CD4-positive, alpha-beta T cell treated with Interleukin-6 for 4 hours (primary cell): ENCODE measurements around the gene PLAU.
A peak's percentile ranks its signal among the peaks of the same experiment; 100 is the strongest.

Experiments
- DNase-seq: peaks from one replicate; pipeline ENCODE4 v3.0.0-alpha.2; 2020; ENCODE audit warnings: mixed read lengths

Gene PLAU

GRCh38 chr10:73910764-73911552 is at the start of gene PLAU:
Gene PLAU, plus strand, starts transcription at chr10:73911132. Its CDS starts 424 bp downstream, at chr10:73911556.
- DNase-seq, result peak; percentile 58

DNA sequence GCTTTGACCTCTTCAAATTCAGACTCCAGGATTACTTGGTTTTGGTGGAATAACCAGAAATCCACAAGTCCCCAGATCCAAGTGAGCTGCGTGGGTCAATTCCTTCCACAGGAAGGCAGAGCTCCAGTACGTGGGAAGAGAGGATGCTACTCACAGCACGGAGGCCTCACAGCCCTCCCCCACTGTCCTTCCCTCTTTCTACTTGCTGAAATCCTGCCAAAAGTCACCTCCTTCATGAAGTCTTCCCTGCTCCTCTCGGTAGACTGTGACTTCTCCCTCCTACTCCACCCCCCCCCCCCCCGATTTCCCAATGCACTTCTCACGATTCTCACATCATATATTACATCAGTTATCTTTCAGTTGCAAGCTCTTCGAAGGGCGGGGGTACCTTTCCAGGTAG is 48.9 kb upstream of the PLAU start:
- DNase-seq, result no peak

- no peak for DNase-seq
These were observed 47.7 kb upstream of the PLAU start for GRCh38 chr10:73863039-73863817.

GRCh38 chr10:73864229-73864628 is 46.7 kb upstream of the PLAU start:
- DNase-seq, result no peak

DNA sequence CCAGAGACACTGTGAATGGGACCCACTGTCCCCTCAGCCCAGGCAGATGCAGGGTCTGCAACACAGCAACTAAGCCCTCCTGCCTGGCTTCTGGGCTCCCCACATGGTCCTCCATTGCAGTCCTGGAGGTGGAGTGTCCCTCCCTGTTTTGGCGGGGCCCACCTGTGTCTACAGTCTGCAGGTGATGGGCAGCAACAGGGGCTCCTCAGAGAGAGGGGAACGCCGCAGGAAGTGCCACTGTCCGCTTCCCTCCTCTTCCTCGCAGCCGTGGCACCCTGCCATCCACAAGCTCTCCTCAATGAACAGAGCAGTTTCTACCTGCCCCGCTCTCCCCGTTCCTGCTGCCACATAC is 45.8 kb upstream of the PLAU start:
- peak; percentile 37 for DNase-seq

DNA sequence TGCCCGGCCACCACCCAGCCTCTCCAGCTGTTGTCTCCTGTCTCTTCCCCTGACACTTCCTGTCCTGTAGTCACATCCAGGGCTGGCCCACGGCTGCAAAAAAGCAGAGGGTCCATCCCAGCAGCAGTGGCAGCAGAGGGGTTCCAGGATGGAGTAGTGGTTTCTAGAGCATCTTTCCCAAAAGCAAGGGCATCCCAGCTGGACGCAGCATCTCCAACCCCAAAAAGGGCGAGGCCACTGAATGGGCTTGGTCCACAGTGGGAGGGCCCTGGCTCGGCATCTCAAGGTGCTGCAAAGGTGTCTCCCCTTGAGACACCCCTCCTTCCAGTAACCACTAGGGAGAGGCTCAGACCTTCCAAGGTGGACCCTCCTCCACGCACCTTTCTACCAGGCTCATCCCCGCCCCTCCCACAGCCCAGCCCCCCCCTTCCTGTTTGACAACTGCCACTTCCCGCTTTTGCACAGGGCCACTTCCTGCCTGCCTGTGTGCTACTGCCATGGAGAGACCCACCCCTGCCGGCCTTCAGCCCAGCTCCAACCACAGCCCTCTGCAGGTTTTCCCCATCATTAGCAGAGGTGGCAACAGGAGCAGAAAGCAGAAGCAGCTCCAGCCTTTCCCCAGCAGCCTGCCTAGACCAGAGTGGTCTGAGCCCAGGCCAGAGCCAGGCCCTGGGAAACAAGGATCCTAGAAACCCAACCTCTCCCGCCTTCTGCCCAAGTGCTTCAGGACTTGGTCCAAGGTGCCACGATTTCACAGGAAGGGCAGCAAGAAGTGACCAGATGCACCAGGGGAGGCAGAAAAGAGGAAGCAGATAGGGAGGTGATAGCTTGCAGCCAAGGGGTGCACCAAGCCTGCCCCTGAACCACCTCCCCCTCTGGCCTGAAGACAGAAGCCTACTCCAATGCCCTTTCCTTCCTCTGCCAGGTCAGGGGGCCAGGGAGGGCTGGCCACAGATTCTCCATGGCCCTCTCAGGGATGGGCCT is 45.2 kb upstream of the PLAU start:
- DNase-seq, result peak; percentile 83

GRCh38 chr10:73866621-73867020 is 44.3 kb upstream of the PLAU start:
- no peak for DNase-seq

- DNase-seq, result no peak
These were observed 43.7 kb upstream of the PLAU start for GRCh38 chr10:73867126-73867807.

GRCh38 chr10:73867871-73868631 is 42.9 kb upstream of the PLAU start:
- DNase-seq, result no peak

DNA sequence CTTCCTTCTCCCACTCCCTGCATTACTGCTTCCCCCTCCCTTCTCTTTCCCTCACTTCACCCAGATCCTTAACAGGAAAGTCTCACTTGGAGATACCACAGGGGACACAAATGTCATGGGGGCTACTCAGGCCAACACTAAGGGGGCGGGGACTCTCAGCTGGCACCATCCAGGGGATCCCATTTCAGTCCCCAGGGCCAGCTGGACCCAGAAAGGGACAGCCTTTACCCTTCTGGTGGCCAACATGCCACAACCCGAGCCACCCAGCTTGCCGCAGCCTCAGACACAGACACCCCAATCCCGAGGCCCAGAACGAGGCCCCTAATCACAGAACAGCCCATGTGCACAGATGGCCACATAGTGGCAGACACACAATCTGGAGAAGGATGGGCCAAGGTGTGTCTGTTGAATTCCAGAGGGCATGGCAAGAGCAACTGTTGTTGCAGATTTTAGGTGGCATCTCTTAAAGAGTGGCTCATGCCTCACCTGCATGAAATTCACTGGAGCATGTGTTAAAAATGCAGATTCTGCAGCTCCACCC is 42.2 kb upstream of the PLAU start:
- DNase-seq, result no peak

DNA sequence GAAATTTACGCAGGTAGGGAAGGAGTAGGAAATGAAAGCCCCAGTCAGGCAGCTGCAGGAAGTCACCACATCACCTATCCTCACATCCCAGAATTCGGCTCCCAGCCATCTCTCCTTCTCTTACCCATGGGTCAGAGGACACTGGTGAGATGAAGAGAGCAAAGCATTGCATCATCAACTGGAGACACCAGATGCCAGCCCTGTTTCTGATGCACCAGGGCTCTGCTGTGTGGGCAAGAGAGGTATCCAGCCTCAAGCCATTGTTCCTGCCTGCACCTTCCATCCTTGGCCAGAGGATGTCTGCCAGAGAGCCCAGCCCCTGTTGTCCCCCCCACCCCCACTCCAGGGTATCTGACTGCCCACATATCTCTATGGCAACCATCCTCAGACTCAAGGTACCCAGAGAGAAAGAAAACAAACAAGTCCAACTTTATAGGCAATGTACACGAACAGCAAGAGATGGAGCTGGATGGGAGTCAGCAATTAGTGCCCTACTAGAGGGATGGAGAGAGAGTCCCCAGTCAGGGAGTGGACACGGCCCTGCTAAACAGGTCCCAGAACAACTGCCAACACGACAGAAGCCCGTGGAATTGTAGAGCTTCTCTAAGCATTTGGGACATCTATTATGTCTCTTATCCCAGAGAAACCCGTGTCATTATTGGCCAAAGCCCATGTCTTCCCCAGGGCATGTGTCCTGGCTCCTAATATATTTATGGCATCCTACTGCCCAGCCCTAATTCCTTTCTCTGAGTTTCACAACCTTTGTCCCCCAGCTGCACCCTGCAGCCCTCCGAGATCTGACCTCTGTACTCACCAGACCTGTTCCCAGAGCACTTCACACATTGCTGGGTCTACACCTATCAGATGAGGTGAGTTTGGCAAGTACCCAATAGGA is 39.4 kb upstream of the PLAU start:
- DNase-seq, result no peak

DNA sequence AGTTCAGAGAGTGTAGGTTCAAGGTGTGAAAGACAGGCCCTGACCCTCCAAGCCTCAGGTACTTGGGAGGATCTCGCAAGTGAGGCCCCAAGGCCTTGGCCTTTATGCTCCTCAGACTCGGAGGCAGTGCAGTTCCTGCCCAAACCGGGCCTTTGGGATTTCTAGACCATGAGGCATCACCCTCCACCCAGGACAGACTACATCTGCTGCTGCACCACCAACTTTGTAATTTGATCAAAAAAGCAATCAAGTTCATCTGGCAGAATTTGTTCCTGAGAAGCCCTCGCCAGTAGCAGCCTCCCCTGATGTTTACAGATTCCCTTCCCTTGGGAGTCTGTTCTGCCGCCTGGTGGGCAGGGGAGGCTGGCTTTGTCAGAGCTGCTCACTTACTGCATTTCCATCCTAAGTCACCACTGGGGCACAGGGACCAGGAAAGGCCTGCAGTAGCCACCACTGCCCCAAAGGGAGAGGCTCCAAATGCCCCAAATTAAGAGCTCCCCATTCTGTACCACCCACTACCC is 38.7 kb upstream of the PLAU start:
- no peak for DNase-seq

GRCh38 chr10:73873142-73873837 is 37.6 kb upstream of the PLAU start:
- no peak for DNase-seq

- DNase-seq, result peak; percentile 39
These were observed 37.1 kb upstream of the PLAU start for GRCh38 chr10:73873838-73874215.

DNA sequence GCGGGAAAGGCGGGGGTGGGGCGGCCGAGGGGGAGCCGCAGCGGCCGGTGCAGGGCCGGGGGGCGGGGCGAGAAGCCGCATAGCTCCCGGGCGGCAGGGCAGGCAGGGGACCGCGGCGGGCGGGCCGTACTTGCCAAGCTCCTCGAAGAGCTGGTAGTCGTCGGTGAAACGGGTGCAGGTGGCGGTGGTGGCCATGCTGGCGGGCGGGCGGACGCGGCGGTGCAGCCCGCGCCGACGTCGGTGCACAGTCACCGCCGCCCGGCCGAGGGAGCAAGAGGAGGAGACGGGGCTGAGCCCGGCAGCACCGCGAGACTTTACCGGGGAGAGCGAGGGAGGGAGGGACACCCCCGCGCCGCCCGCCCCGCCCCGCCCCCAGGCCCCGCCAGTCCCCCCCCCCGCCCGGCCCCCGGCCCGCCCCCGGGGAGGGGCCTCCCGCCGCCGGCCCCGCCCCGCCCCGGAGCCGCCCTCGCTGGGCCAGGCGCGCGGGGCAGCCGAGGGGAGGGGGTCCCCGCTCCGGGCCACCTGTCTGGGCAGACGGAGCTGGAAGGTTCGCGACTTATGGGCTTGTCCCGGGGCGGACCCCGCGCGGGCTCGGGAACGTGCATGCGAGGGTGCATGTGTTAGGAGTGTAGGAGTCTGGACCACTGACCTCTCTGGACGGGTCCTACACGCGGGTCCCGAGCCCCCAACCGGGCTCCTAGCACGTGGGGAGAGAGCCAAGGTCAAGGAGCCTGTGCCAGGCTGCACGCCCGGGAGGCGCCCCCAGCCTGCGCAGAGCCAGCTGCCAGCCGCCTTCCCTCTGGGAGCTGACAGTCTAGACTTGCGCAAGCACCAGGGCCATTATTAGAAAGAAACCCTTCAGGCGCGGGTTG is 36.4 kb upstream of the PLAU start, which contains the start of gene CAMK2G:
Gene CAMK2G, minus strand, starts transcription at position 289 of the 872 bp plus-strand sequence. Its CDS starts 94 bp downstream, at position 195.
- DNase-seq, result peak; percentile 88

GRCh38 chr10:73875139-73875475 is 35.8 kb upstream of the PLAU start:
- DNase-seq, result peak; percentile 47

DNA sequence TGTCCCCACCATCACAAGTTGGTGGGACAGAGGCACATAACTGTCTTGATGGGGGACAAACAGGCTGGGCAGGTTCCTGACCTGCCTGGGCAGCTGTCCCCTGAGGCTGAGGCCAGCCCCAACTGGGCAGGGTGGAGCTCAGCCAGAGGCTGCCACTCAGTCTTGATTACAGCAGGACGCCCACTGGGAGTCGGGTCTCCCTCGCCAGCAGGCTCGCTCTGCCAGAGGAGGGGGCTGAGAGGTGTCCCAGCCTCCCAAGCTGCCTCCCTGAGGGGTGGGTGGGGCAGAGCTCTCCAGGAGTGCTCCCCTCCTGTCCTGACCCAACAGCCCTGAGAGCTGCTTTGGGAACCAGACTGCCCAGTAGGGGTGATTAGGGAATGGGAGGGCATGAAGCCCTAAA is 34.8 kb upstream of the PLAU start:
- no peak for DNase-seq

DNA sequence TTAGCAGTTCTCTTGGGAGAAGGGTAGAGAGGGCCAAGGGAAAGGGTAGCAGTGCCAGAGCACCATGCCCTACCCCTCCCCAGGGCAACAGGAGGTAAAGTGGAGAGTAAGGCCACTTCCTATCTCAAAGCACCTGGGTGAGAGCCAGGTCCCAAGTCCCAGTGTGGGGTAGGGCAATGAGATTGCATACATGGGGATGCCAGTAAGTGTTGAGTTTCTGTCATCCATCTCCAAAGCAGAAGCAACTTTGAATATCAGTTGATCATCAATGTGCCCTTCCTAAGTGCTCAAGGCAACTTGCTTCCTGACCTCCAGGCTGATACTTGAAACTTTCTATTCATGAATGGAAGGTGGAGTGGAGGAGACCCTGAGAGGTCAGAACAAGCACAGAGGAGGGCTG is 34.4 kb upstream of the PLAU start:
- DNase-seq, result no peak
